MG63 (cell line): Measurements from ENCODE around the gene TRIM9. TPM values are rescaled to one million over a fixed set of nuclear protein-coding genes. Genes with fewer than 3 reads are reported as not detected.

Experiments used
- DNase-seq: peaks from one replicate; pipeline ENCODE4 v3.0.0-alpha.2; 2020
- H3K27me3 ChIP-seq: fragments of 250-450 bp; sonication (Bioruptor Pico); 2 replicates; pipeline ENCODE4 v1.5.1; 2020; ENCODE audit warnings: mild to moderate bottlenecking, moderate library complexity
- H3K36me3 ChIP-seq: fragments of 250-450 bp; sonication (Bioruptor Pico); 2 replicates; pipeline ENCODE4 v1.5.1; 2020; ENCODE audit warnings: mild to moderate bottlenecking, moderate library complexity
- H3K4me3 ChIP-seq: fragments of 250-450 bp; sonication (Bioruptor Pico); 2 replicates; pipeline ENCODE4 v1.5.1; 2020; ENCODE audit warnings: mild to moderate bottlenecking, moderate library complexity
- H3K9me3 ChIP-seq: fragments of 250-450 bp; sonication (Bioruptor Pico); 2 replicates; pipeline ENCODE4 v1.5.1; 2020; ENCODE audit warnings: mild to moderate bottlenecking, moderate library complexity
- total RNA-seq: library from RNA; depleted of rRNA; stranded (reverse); fragments of >200 nt; shearing (Covaris generic); gene quantifications from 2 replicates; pipeline ENCODE4 v1.2.3, GENCODE V29; 2014; ENCODE audit warnings: low replicate concordance

TRIM9 gene
- total RNA-seq, 1 experiment from 2014 or later = 0.33 TPM

GRCh38 chr14:51028851-51029754 is 65.8 kb downstream of the TRIM9 start:
- no peaks in the 10 kb centered on the region for H3K27me3 ChIP-seq
- no peak overlapping the region for H3K4me3 ChIP-seq
- H3K9me3 ChIP-seq = no peaks in the 10 kb centered on the region
- no peaks in the 10 kb centered on the region for H3K36me3 ChIP-seq
- DNase-seq = no peak

GRCh38 chr14:51028361-51028760 is 66.5 kb downstream of the TRIM9 start:
- no peak overlapping the region for H3K4me3 ChIP-seq
- no peaks in the 10 kb centered on the region for H3K27me3 ChIP-seq
- DNase-seq = no peak
- no peaks in the 10 kb centered on the region for H3K9me3 ChIP-seq
- H3K36me3 ChIP-seq = no peaks in the 10 kb centered on the region

GRCh38 chr14:51024377-51024776 is 70.5 kb downstream of the TRIM9 start:
- no peaks in the 10 kb centered on the region for H3K9me3 ChIP-seq
- no peaks in the 10 kb centered on the region for H3K36me3 ChIP-seq
- H3K27me3 ChIP-seq = no peaks in the 10 kb centered on the region
- DNase-seq = no peak
- no peak overlapping the region for H3K4me3 ChIP-seq

GRCh38 chr14:51023964-51024363 is 70.9 kb downstream of the TRIM9 start:
- Histone ChIP-seq H3K36me3 (no peaks in the 10 kb centered on the region), H3K9me3 (no peaks in the 10 kb centered on the region), H3K27me3 (no peaks in the 10 kb centered on the region), H3K4me3 (no peak overlapping the region)
- DNase-seq = no peak

GRCh38 chr14:51022769-51023168 is 72.1 kb downstream of the TRIM9 start:
- Histone ChIP-seq H3K4me3 (no peak overlapping the region), H3K9me3 (no peaks in the 10 kb centered on the region), H3K27me3 (no peaks in the 10 kb centered on the region), H3K36me3 (no peaks in the 10 kb centered on the region)
- no peak for DNase-seq

- Histone ChIP-seq H3K9me3 (no peaks in the 10 kb centered on the region), H3K36me3 (no peaks in the 10 kb centered on the region), H3K4me3 (no peak overlapping the region), H3K27me3 (no peaks in the 10 kb centered on the region)
- DNase-seq = no peak
Measured at GRCh38 chr14:51020024-51020710, 74.7 kb downstream of the TRIM9 start.

- H3K36me3 ChIP-seq = no peaks in the 10 kb centered on the region
- no peaks in the 10 kb centered on the region for H3K27me3 ChIP-seq
- no peak for DNase-seq
- no peaks in the 10 kb centered on the region for H3K9me3 ChIP-seq
- no peak overlapping the region for H3K4me3 ChIP-seq
Measured at GRCh38 chr14:51019089-51019488, 75.8 kb downstream of the TRIM9 start.

GRCh38 chr14:51018521-51018920 is 76.4 kb downstream of the TRIM9 start:
- Histone ChIP-seq H3K4me3 (no peak overlapping the region), H3K27me3 (no peaks in the 10 kb centered on the region), H3K9me3 (no peaks in the 10 kb centered on the region), H3K36me3 (no peaks in the 10 kb centered on the region)
- no peak for DNase-seq

- no peaks in the 10 kb centered on the region for H3K27me3 ChIP-seq
- no peak overlapping the region for H3K4me3 ChIP-seq
- DNase-seq = peak; percentile 55
- no peaks in the 10 kb centered on the region for H3K36me3 ChIP-seq
- no peaks in the 10 kb centered on the region for H3K9me3 ChIP-seq
Measured at GRCh38 chr14:51014625-51015024, 80.3 kb downstream of the TRIM9 start.

- peak; percentile 80 for DNase-seq
Measured at GRCh38 chr14:51014086-51014485, 80.8 kb downstream of the TRIM9 start.

GRCh38 chr14:51012055-51012454 is 82.8 kb downstream of the TRIM9 start:
- no peaks in the 10 kb centered on the region for H3K27me3 ChIP-seq
- H3K9me3 ChIP-seq = no peaks in the 10 kb centered on the region
- no peak for DNase-seq
- no peaks in the 10 kb centered on the region for H3K36me3 ChIP-seq
- no peak overlapping the region for H3K4me3 ChIP-seq

More at GRCh38 chr14:51014086-51014485, 80.8 kb downstream of the TRIM9 start:
- no peak overlapping the region for H3K4me3 ChIP-seq
- H3K36me3 ChIP-seq = no peaks in the 10 kb centered on the region
- H3K9me3 ChIP-seq = no peaks in the 10 kb centered on the region
- H3K27me3 ChIP-seq = no peaks in the 10 kb centered on the region

- DNase-seq = peak; percentile 9
- Histone ChIP-seq H3K36me3 (no peaks in the 10 kb centered on the region), H3K9me3 (no peaks in the 10 kb centered on the region), H3K4me3 (no peak overlapping the region), H3K27me3 (no peaks in the 10 kb centered on the region)
Measured at GRCh38 chr14:51008446-51008845, 86.5 kb downstream of the TRIM9 start.

- peak; percentile 86 for DNase-seq
- Histone ChIP-seq H3K27me3 (no peaks in the 10 kb centered on the region), H3K9me3 (no peaks in the 10 kb centered on the region), H3K4me3 (no peak overlapping the region), H3K36me3 (no peaks in the 10 kb centered on the region)
Measured at GRCh38 chr14:51006781-51007211, 88.1 kb downstream of the TRIM9 start.

GRCh38 chr14:51006324-51006723 is 88.6 kb downstream of the TRIM9 start:
- DNase-seq = no peak
- no peak overlapping the region for H3K4me3 ChIP-seq
- no peaks in the 10 kb centered on the region for H3K36me3 ChIP-seq
- H3K9me3 ChIP-seq = no peaks in the 10 kb centered on the region
- H3K27me3 ChIP-seq = no peaks in the 10 kb centered on the region

GRCh38 chr14:51004801-51005526 is 89.9 kb downstream of the TRIM9 start:
- Histone ChIP-seq H3K9me3 (no peaks in the 10 kb centered on the region), H3K27me3 (no peaks in the 10 kb centered on the region), H3K36me3 (no peaks in the 10 kb centered on the region), H3K4me3 (no peak overlapping the region)
- no peak for DNase-seq

GRCh38 chr14:51004352-51004800 is 90.5 kb downstream of the TRIM9 start:
- Histone ChIP-seq H3K4me3 (no peak overlapping the region), H3K36me3 (no peaks in the 10 kb centered on the region), H3K27me3 (no peaks in the 10 kb centered on the region), H3K9me3 (no peaks in the 10 kb centered on the region)
- DNase-seq = peak; percentile 49

- no peak overlapping the region for H3K4me3 ChIP-seq
- no peak for DNase-seq
- H3K36me3 ChIP-seq = no peaks in the 10 kb centered on the region
- no peaks in the 10 kb centered on the region for H3K27me3 ChIP-seq
- no peaks in the 10 kb centered on the region for H3K9me3 ChIP-seq
Measured at GRCh38 chr14:51002406-51002999, 92.4 kb downstream of the TRIM9 start.
